IPS-18c (cell line): ENCODE data around the gene VPS4B.
A peak's percentile ranks its signal among the peaks of the same experiment; 100 is the strongest.
"Not testable (repeated sequence)": the region's sequence is repeated elsewhere in the genome, so short reads cannot be mapped to it uniquely, and the experiment has no call there.

ENCODE experiments used
- H3K4me3 ChIP-seq: 2 replicates; pipeline ENCODE4 v1.7.0; 2013; ENCODE audit warnings: low read depth, mild to moderate bottlenecking, low read length, moderate library complexity; ENCODE audit not compliant: insufficient read depth
- H3K9me3 ChIP-seq: one replicate; pipeline ENCODE4 v1.6.1; 2013; ENCODE audit warnings: mild to moderate bottlenecking, low read length, moderate library complexity; ENCODE audit not compliant: control insufficient read depth, insufficient read depth

The VPS4B gene

GRCh38 chr18:63387861-63388260 lies 34.4 kb downstream of the VPS4B start:
- Histone ChIP-seq H3K9me3 (no peaks in the 10 kb centered on the region), H3K4me3 (no peak overlapping the region)

GRCh38 chr18:63382843-63383242 lies 39.4 kb downstream of the VPS4B start:
- Histone ChIP-seq H3K9me3 (no peaks in the 10 kb centered on the region), H3K4me3 (no peak overlapping the region)

GRCh38 chr18:63379639-63379962 lies 42.7 kb downstream of the VPS4B start:
- no peaks in the 10 kb centered on the region for H3K9me3 ChIP-seq
- no peak overlapping the region for H3K4me3 ChIP-seq

GRCh38 chr18:63378919-63379638 lies 43.2 kb downstream of the VPS4B start:
- H3K4me3 ChIP-seq, result no peak overlapping the region
- no peaks in the 10 kb centered on the region for H3K9me3 ChIP-seq

- H3K4me3 ChIP-seq, result no peak overlapping the region
- peaks cover 2% of the 10 kb centered on the region for H3K9me3 ChIP-seq
Observed at GRCh38 chr18:63377275-63377980, 44.8 kb downstream of the VPS4B start.

- H3K4me3 ChIP-seq, result no peak overlapping the region
- H3K9me3 ChIP-seq, result peaks cover 2% of the 10 kb centered on the region
Observed at GRCh38 chr18:63376538-63376937, 45.7 kb downstream of the VPS4B start.

GRCh38 chr18:63374540-63374939 lies 47.7 kb downstream of the VPS4B start:
- H3K4me3 ChIP-seq, result no peak overlapping the region
- H3K9me3 ChIP-seq, result peaks cover 2% of the 10 kb centered on the region

- H3K4me3 ChIP-seq, result no peak overlapping the region
- H3K9me3 ChIP-seq, result peaks cover 2% of the 10 kb centered on the region
Observed at GRCh38 chr18:63373161-63373560, 49.1 kb downstream of the VPS4B start.

GRCh38 chr18:63368611-63369010 lies 53.7 kb downstream of the VPS4B start:
- Histone ChIP-seq H3K9me3 (no peaks in the 10 kb centered on the region), H3K4me3 (no peak overlapping the region)

- H3K4me3 ChIP-seq, result peak within 1 kb of the TSS; percentile 91
- H3K9me3 ChIP-seq, result no peaks in the 10 kb centered on the region
Observed at GRCh38 chr18:63367053-63367953, 55.0 kb downstream of the VPS4B start, which contains the start of gene KDSR. Gene KDSR (minus strand): TSS chr18:63367206. CDS start chr18:63367118, 88 bp downstream.

GRCh38 chr18:63366213-63367052 lies 55.8 kb downstream of the VPS4B start:
- Histone ChIP-seq H3K4me3 (peak overlapping the region; percentile 91), H3K9me3 (no peaks in the 10 kb centered on the region)

- Histone ChIP-seq H3K9me3 (no peaks in the 10 kb centered on the region), H3K4me3 (peak overlapping the region; percentile 91)
Observed at GRCh38 chr18:63365876-63366212, 56.4 kb downstream of the VPS4B start.

GRCh38 chr18:63363951-63364350 lies 58.3 kb downstream of the VPS4B start:
- no peaks in the 10 kb centered on the region for H3K9me3 ChIP-seq

GRCh38 chr18:63363420-63363819 lies 58.9 kb downstream of the VPS4B start:
- not testable (repeated sequence) for H3K9me3 ChIP-seq, H3K4me3 ChIP-seq

More at GRCh38 chr18:63363951-63364350, 58.3 kb downstream of the VPS4B start:
- no peak overlapping the region for H3K4me3 ChIP-seq

GRCh38 chr18:63356272-63356896 lies 65.9 kb downstream of the VPS4B start:
- Histone ChIP-seq H3K9me3 (no peaks in the 10 kb centered on the region), H3K4me3 (no peak overlapping the region)

- H3K9me3 ChIP-seq, result no peaks in the 10 kb centered on the region
- H3K4me3 ChIP-seq, result no peak overlapping the region
Observed at GRCh38 chr18:63350230-63350629, 72.0 kb downstream of the VPS4B start.
